HL-60/S4 treated with retinoic acid at 250 ng/mL for 4 days and 3 days (cell line): Measurements from ENCODE around the gene PSENEN.

Experiments used
- in situ Hi-C: fragments of 300-500 bp; cut with MboI; formaldehyde crosslinking; loops from 2 replicates; pipeline ENCODE4 v1.7.0; 2022; ENCODE audit warnings: low sequenced_read_pairs

The PSENEN gene

DNA sequence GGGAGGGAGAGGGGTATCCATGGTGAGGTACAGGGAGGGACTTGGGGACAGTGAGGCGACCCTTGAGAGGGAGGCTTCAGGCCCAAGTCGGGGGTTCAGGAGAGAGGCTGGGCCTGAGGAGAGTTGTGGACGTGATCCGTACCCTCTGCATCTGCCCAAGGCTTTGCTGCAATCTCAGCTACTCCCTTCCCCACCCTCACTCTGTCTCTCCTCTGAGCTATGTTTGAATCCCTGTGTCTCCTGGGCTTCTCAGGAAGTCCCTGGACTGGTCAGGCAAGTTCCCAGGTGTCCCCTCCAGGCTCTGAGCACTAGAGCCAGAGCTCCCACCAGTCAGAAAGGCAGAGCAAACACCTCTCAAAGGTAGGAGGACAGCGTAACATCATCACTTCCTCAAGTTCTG, 4.7 kb downstream of the PSENEN start:
- in situ Hi-C loops = no loop called here

DNA sequence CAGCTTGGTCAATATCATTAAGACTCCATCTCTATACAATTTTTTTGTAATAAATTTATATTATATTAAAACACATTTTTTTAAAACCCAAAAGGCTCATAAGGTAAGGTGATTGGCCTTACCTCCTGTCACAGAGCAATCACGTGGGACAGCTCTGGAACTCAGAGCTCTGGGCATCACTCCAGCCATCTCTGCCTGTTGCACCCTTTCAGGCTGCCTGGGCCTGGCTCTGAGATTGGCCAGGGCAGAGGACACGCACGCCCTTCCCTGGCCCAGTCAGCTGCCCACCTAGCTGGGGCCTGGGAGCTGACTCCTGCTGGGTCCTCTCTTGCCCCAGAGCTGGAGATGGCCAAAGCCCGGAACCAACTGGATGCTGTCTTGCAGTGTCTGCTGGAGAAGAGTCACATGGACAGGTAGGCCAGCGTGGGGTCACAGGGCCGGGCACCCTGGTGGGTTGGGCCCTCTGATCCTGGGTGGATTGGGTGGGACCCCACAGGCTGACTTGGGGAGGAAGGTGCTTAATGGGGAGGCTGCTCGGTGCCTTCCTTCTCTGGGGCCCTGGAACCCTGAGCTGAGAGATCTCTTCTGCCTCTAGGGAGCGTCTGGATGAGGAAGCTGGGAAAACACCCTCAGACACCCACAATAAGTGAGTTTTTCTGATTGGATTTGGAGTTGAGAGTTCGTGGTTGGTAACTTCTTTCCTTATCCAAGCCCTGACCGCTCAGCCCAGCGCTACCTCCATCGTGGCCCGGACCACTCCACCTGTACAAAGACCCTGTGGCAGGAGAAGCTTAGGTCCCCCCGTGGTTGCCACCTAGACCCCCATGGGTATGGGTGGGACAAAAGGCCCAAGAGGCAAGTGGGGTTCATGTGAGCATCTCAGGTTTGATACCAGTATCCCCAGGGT, 6.6 kb downstream of the PSENEN start:
- in situ Hi-C loops = no loop called here

DNA sequence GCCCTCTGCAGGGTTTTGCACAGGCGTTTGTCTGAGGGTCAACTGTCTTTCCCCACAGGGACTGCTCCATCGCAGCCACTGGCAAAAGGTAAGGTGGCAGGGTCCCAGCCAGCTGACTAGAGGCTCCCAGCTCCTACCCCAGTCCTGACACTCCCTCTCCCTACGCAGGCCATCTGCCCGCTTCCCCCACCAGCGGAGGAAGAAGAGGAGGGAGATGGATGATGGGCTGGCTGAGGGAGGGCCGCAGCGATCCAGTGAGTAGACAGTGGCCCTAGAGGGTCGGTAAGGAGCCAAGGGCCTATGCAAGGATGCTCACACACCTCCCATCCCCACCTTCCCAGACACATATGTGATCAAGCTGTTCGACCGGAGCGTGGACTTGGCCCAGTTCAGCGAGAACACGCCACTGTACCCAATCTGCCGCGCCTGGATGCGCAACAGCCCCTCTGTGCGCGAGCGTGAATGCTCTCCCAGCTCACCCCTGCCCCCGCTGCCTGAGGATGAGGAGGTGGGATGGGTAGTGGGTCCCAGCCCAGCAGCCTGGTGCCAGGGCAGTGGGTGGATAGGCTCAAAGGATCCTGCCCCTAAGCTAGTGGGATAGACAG, 7.4 kb downstream of the PSENEN start:
- in situ Hi-C loops = no loop called here

DNA sequence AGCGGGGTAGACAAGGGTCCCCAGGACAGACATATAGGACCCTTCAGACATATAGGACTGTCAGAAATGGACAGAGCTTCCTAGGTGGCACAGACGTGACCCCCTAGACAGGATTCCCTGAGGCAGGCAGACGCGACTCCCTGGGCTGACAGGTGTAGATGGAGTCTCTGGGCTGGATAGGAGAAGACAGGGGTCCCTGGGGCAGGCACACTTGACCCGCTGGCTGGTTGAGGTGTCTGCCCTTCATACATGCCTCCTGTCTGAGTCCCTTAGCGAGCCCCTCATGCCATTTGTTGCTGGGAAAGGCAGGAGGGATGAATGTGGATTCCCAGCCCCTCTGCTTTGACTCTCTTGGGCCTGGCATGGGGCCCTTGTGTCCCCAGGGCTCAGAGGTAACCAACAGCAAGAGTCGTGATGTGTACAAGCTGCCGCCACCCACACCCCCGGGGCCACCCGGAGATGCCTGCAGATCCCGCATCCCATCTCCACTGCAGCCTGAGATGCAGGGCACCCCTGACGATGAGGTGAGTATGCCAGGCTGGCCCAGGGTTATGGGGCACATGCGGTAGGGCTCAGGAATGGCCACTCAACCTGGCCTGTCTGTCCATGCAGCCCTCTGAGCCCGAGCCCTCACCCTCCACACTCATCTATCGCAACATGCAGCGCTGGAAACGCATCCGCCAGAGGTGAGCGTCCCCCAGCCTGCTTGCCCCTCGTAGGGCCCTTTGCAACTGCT, 8.4 kb downstream of the PSENEN start:
- in situ Hi-C loops = no loop called here

DNA sequence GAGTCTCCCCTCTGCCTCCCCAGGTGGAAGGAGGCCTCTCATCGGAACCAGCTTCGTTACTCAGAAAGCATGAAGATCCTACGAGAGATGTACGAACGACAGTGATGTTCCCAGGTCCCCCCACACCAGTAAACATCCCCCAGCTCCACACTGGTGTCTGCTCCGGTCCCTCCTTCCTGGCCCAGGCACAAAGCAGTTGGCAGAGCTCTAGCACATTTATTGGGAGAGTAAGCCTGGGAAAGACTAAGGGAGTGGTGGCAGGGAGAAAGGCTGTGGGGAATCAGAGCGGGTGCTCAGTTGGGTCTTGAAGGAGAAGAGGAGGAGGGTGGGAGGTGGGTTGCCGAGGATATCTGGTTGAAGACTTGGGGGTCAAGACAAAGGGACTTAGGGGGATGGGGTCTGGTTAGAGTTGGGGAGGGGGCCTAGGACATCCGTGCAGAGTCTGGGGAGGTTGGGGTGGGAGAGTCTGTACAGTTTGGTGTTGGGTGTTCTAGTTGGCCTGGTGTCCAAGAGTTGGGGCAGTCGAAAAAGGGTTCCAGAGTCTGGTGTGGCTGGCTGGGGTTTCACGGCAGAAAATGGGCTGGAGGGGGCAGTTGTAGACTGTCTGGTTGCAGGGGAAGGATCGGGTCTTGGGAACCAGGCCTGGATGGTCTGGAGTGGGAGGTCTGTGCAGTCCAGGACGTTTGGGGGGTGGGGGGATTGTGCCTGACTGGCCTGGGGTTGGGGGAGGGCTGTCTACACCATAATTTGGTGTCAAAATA, 9.1 kb downstream of the PSENEN start:
- in situ Hi-C loops = no loop called here

GRCh38 chr19:35755131-35755549, 9.7 kb downstream of the PSENEN start:
- in situ Hi-C loops = no loop called here

- in situ Hi-C loops = no loop called here
Measured at GRCh38 chr19:35755550-35756376, 10.3 kb downstream of the PSENEN start.

DNA sequence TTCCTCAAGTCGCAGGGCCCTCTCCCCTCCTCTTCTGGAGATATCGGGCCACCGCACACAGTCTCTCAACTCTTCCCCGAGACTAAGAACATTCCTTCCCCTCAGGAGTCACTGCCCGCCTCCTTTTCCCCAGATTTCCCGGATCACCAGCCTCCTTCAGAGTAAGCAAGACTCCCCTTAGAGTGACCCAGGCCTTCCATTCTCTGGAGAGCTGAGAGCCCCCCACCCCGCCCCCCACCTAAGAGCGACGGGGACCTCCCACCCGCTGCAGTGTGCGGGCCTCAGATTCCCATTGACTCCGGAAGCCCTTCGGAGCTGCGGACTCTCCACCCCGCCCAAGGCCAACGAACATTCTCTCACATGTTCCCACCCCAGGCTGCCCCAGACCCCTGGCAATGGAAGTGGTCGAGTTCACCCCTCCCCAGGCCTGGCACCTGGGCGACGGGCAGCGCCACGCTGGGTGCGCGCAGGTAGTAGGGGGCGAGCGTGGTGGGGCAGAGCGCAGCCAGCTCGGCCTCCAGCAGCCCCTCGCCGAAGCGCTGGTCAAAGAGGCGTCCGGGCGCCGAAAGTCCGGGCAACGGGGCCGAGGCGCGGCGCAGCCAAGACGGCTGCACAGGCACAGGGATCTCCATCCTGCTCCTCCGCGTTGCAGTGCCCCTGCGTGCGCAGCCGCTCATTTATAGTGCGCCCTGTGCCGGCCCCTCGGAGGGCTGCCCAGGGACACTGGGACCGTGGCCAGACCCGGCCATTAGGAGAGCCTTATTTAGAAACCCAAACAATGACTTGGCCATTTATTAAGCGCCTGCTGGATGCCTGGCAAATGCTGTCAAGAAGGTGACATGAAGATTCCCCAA, 11.2 kb downstream of the PSENEN start, which contains the start of gene HSPB6:
Gene HSPB6, minus strand, starts transcription at position 653 of the 854 bp plus-strand sequence. Its CDS starts 21 bp downstream, at position 632.
- in situ Hi-C loops = no loop called here

GRCh38 chr19:35757231-35757748, 11.8 kb downstream of the PSENEN start:
- in situ Hi-C loops = no loop called here

DNA sequence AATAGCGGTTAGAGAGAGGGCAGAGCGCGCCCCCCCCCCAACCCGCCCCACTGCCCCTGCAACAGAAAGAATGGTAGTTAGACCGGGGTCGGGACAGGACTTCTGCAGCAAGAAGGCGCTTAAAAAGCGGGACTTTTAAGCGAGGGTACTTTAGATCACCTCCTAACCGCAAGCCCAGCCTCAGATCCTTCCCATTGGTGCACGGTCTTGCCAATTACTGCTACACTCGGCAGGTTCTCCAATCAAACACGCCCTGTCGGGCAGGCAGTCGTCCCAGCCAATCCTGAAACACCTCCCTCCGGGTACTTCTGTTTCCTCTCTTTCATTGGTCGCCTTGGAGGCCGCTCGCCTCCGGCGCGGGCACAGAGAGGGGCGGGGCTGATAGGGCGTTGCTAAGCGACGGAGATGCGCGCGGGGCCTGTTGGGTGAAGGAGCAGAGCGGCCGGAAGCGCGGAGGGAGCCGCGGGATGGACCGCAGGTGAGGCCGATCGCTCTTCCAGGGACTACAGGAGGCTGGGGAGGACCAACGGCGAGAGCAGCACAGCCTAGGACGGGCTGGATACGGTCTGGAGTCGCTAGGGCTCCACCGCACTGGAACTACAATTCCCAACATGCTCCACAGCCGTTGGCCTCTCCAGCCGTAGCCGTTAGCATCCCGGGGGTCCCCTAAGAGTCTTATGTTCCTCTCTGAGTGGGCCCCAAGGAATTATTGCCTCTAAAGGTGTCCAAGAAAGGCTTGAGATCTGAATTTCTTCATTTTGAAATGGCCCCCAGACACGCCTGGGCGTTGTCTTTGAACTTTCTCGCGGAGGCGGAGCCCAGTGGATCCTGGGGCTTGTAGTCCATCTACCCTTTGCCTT, 12.5 kb downstream of the PSENEN start, which contains the start of gene PROSER3:
Gene PROSER3, plus strand, starts transcription at position 428 of the 860 bp plus-strand sequence. Its CDS starts 40 bp downstream, at position 468.
- in situ Hi-C loops = no loop called here

DNA sequence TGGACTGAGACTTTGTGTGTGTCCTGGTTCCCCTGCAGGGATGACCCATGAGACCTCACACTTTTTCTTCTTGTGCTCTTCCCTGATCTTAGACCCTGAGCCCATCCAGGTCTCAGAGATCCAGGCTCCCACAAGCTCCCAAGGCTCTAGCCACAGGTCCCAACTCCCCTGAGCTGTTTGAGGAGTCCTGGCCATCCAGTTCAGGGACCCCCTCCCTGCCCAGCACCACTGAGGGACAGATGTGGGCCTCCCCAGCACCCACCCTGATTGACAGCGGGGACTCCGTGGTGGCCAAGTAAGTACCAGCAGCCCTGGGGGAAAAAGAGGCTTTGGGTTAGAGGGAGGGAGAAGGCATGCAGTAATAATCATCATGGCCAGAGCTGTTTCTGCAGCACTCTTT, 14.2 kb downstream of the PSENEN start:
- in situ Hi-C loops = no loop called here

- in situ Hi-C loops = no loop called here
Measured at GRCh38 chr19:35760711-35761349, 15.4 kb downstream of the PSENEN start.

DNA sequence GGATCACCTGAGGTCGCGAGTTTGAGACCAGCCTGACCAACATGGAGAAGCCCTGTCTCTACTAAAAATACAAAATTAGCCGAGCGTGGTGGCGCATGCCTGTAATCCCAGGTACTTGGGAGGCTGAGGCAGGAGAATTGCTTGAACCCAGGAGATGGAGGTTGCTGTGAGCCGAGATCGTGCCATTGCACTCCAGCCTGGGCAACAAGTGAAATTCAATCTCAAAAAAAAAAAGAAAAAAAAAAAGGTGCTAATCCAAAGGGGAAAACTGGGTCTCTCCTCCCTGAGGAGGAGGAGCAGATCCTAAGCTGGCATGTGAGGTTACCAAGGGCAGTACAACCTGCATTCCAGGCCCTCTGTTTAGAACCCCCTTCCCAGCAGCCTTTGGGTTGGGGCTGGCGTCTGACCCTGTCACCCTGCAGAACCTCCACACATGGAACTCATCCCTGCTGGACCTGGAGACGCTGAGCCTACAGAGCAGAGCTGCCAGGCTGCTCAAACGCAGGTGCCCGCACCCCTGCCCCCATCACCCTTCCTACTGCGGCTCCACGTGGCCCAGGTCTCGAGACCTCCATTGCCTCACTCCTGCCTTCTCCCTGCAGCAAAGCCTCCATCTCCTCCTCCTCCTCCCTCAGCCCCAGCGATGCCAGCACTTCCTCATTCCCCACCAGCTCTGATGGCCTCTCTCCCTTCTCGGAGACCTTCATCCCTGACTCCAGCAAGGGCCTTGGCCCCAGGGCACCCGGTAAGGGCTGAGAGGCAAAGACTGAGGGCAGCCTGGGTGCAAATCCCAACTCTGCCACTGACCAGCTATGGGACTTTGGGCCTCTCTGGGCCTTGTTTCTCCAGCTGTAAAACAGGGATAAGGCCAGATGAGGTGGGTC, 19.2 kb downstream of the PSENEN start:
- in situ Hi-C loops = no loop called here

DNA sequence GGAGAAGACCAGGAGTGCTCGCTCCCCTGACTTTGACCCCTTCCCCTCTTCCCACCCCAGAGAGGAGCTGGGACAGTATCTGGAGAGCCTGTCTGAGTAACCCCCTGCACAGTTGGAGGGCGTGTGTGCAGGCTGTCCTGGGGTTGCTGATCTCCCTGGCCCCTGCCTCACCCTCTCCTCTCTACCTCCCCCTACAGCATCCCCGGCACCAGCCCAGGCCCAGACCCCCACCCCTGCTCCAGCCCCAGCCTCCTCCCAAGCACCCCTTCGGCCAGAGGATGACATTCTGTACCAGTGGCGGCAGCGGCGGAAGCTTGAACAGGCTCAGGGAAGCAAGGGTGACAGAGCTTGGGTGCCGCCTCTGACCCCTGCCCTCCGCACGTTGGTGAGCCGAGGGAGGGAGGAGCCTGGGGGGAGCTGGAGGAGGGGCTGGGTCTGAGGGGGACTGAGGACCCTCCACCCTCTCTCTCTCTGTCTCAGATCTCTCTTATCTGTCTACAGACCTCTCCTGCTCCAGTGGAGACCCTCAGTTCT, 21.2 kb downstream of the PSENEN start:
- in situ Hi-C loops = no loop called here

DNA sequence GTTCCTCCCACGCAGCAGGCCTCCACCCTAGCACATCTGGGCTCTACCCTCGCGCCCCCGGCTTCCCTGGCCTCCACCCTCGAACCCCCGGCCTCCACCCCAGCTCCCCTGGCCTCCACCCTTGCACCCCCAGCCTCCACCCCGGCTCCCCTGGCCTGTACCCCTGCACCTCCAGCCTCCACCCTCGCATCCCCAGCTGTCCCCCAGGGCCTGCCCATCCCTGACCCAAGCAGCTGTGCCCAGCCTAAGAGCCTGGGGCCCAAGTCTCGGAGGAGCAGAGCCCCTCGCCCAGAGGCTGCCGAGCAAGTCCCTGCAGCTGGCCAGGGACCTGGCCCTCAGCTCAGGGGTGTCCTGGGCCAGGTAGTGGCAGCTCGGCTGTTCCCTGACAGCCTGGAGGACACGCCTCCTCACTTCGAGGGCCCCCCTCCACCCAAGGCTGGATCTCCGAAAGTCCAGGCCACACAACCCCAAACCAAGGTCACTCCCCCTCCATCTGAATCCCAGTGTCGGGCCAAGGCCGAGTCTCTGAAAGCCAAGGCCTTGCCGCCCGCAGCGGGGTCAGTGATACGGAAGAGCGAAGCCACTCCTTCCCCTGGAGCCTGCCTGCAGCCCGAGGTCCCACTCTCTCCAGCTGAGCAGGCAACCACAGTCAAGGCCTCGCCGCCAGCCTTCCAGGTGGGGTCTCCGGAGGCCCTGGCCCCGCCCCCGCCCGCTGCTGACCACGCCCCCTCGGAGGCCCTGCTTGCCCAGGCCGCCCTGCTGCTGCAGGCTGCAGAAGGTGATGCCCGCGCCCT, 22.0 kb downstream of the PSENEN start:
- in situ Hi-C loops = no loop called here
